GF-D8 (cell line): ENCODE measurements around the gene GBX2.

Experiments used
- DNase-seq: peaks from one replicate; lab custom pipeline; 2025; lab: John Stamatoyannopoulos, UW

Gene GBX2

DNA sequence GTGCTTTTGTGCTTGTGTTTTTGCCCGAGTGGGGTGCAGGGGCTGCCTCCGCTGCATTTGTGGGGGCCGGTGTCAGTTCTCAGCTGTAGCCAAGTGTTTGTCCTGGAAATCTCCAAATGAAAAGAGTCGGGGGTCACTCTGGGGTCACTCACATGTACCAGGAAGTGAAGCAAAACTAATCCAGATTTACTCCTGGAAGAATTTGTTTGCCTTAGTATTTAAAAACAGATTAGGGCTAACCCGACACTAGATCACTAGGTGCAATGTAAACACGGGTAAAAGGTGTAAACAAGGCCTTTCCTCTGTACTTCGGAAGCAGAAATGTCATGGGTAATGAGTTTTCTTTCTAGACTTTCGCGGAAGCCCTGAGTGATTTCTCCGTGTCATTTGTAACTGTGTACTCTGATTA, 50.3 kb downstream of the GBX2 start:
- DNase-seq, result no peak

DNA sequence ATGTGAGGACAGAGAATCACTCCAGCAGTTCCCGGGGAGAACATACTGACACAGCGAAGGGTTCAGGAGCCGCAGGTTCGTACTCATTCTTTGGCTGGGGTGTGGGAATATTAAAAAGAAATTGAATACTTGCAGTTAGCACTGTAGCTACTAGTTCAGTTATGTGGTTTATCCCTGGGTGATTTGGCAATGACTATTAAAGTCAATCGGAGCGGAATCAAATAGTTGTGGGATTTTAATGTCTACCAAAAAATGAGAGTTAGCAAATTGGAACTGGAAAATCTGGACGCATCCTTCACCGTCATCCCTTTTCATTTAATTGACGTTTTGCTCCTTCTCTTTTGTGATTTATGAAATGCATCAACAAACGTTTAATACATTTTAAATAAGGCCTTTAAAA, 50.8 kb downstream of the GBX2 start:
- DNase-seq, result no peak
